NOMO-1 treated with dmso at 0.1 percent for 144 hours (cell line): ENCODE results near the gene BICD1.

ENCODE experiments used
- DNase-seq: peaks from one replicate; lab custom pipeline; 2025; ENCODE audit not compliant: unreplicated experiment; lab: John Stamatoyannopoulos, UW

The BICD1 gene

DNA sequence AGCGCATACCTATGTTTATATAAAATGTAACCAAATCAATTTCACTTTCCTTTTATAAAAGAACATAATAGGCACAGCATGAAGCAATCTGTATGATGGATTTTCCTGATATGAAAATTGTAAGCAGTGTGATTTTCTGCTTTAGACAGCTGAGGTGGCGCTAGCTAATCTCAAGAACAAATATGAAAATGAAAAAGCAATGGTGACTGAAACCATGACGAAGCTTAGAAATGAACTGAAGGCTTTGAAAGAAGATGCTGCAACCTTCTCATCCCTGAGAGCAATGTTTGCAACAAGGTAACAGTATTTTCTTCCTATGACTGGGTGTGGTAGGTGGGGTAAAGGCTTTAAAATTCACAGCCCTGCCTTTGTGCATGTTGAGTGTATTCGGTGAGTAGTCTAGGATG is 227.7 kb downstream of the BICD1 start:
- no peak for DNase-seq

DNA sequence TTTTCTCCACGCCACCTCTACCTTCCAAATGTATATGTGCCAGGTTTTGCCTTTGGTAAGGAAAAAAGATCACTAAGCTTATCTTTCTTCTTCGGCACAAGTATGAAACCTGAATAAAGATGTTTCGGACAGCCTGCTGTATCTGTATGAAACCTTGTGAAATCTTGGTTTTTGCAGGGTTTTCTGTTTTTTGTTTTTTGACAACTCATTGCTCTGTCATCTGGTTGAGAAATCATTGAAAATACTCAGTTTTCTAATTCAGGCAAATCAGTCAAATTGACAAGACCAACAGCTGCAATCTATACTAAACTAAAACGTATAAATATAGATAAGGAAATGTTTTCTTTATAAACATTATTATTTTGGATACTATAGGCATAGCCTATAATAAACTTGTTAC is 229.6 kb downstream of the BICD1 start:
- no peak for DNase-seq

DNA sequence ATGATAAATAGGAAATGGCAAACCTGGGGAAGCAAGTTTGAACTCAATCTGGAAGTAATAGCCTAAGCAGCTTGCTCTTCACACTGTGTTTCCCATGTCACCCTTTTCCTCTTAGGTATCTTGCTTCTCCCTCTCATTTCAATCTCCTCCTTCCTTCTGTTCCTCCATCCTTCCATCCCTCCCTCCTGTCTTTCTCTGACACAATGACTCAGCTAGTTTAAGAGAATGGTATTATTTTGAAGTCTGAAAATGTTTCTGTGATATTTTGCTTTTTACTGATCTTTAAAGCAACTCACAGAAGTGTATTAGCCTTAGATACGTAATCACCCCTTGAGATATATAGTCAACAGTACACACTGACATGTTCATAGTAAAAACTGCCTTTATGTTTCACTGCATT is 236.8 kb downstream of the BICD1 start:
- DNase-seq = no peak

DNA sequence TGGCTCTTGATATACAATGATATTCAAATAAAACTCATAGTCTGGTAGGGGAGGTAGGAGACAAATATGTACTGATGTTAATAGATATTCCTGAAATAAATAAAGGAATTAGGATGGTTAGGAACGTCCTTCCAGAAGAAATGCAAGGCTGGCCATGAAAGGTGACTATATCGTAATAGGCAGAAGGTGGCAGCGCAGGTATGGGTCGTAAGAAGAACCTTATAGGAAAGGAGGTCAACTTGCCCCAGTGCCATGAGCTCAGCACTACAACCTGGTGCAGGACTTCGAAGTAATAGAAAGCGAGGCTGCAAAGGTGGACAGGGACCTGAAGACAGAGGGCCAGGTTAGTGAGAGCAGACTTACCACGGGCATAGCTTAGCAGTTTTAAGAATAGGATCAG is 237.4 kb downstream of the BICD1 start:
- no peak for DNase-seq

DNA sequence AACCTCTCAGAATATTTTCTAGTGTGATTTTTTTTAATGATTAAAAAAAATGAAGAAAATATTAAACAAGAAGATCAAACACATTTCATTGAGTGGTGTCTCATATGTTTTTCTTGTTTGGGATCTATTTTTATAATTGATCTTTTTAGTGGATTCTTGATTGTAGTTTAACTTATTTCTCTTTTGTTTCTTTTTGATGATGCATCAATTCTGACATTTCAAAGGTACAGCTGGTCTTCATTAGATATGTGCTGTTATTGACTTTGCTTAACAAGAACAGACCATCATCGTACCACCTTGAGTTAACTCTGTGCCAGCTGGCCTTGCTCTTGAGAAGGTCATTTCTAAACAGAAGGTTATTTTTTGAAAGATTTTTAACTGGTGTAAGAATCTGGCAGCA is 246.9 kb downstream of the BICD1 start:
- no peak for DNase-seq

DNA sequence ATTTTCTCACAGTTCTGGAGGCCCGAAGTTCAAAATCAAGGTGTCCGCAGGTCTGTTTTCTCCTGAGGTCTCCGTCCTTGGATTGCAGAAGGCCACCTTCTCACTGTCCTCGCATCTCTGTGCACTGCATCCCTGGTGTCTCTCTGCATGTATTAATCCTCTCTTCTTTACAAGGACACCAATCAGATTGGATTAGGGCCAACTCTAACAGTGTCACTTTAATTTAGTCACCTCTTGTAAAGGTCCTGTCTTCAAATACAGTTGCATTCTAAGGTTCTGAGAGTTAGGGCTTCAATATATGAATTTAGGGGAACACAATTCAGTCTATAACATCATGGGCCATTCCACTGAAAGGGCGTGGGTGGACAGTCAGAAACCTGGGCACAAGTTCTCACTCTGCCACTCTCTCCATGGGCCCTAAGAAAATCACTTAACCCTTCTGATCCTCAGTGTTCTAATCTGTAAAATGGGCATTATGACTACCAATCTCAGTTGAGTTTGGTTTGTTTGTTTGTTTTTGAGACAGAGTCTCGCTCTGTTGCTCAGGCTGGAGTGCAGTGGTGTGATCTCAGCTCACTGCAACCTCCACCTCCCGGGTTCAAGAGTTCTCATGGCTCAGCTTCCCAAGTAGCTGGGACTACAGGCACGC is 251.1 kb downstream of the BICD1 start:
- DNase-seq = no peak

DNA sequence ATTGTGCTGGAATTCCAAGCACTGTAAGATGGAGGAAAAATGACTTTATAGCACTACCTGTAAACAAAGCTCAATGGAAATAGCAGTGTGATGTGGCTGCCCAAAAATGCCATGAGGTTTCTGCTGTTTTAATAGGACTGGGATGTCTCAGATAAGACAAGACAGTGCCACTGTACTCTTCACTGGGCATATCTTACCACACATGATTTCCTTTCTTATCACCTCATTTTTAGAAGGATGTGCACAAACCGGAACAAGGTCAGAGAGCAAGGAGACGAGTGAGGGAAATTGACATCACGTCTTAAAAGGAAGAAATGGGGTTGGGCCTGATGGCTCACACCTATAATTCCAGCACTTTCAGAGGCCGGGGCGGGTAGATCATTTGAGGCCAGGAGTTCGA is 254.3 kb downstream of the BICD1 start:
- DNase-seq = no peak

DNA sequence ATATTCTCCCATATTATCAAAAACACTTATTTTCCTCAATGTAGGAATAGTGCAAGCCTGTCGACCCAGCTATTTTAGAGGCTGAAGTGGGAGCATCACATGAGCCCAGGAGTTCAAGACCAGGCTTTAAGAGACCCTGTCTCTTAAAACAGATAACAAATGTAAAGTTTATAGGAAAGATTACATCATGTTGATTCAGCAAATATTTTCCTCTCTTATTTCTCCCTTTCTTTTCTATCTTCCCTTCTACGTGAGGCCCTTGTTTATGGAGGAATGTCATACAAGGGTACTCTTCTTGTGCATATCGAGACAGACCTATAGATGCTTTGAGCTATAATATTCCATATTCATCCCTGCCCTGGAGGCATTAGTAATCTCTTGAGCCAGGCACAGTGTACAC is 256.2 kb downstream of the BICD1 start:
- no peak for DNase-seq

DNA sequence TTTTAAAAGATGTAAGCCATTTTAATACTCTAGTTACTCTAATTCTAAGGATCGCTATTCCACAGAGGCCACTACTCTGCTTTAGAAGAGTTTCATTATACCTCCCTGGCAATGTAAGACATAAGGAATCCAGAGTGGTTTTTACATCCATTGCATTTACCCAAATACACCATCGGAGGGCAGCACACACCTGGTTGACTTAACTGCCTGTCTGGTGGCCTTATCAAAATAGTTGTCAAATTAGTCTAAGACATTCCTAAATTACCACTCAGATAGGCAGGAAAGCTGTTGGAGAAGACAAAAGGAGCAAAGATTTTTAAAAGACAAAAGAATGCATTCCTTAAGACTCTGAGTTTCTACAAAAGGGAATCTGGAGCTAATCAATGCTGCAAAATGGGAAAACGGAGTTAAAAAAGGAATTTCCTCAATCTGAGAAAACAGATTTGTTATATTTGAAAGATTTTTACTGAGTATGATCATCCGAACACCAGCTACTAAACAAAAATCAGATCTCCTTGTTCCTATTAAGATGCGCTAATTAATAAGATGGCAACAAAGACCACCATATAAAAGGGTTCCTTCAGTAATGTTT is 258.9 kb downstream of the BICD1 start:
- peak; percentile 13 for DNase-seq

DNA sequence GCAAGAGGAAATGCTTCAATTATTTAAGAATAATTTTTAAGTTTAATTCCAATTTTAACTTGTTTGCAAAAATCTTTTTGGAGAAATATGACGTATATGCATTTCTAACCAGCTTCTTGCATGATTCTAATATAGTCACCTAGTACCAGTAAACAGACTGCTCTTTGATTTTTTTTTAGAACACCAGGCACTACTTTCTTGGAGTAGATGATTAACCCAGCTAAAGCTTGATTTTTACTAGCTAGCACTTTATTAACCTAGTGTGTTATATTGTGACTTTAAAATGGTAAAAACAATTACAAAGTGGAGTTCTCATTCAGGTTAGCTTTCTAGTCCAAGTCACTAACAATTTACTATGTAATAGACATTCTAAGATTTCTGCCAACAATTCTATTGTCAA is 260.1 kb downstream of the BICD1 start:
- no peak for DNase-seq

DNA sequence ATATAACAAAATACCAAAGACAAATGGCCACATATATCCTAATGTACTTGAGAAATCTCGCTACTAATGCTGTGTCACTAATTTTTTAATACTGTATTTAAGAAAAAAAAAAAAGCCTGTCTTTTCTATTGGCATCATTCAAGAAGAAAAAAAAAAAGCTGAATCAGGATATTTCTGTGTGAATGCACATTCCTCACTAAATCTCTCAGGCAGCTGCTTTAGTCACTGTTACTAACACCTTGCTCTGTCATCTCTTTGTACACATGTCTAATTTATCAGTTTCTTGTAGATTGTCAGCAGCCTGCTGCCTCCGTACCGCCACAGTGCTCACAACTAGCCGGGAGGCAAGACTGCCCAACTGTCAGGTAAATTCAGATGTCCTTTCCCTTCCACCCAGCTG is 260.7 kb downstream of the BICD1 start:
- DNase-seq = no peak

DNA sequence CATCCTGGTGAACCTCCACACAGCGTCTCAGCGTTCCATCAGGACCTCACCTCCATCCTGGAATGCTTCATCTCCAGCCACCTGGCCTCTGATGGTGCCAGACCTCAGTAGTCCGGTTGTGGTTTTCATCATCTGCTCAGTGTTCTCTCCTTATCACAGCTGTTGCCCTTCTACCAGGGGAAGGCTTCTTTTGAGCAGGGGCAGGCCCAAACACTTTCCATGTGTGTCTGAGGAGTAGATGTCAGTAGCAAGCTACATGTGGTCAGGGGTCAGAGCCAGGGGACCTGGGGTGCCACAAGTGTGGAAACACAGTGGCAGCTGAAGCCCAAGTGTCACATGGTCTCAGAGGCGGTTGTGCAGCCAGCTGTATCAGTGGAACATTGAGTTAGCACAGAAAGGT is 262.6 kb downstream of the BICD1 start:
- no peak for DNase-seq

DNA sequence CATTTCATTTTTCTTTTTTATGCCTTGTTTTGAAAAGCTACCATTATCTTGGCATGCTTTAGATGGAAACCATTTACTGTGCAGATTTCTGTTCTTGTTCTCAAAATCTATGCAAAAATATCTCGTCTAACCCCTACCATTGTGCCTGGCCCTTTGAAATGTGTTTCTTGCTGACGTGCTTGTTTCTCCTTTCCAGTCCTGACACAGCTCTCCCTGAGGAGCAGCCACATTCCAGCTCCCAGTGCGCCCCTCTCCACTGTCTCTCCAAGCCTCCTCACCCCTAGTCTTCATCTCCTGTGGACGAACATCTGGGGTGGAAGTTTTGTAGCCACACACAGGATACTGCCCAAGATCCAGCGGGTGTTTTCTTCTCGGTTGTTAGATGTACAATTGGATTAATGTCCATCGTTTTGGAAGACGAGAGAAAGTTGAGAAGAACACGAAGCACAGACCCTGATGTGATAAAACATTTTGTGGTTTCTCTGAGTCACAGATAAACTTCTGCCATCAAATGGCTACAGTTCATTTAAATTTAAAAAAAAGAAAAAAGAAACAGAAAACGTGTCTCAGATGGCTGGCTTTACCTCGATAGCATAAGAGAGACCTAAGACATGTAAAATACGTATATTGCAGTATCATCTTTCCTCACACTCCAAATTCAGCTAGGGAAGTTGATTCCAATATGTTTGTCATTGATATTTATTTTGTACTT is 270.9 kb downstream of the BICD1 start:
- DNase-seq = no peak

DNA sequence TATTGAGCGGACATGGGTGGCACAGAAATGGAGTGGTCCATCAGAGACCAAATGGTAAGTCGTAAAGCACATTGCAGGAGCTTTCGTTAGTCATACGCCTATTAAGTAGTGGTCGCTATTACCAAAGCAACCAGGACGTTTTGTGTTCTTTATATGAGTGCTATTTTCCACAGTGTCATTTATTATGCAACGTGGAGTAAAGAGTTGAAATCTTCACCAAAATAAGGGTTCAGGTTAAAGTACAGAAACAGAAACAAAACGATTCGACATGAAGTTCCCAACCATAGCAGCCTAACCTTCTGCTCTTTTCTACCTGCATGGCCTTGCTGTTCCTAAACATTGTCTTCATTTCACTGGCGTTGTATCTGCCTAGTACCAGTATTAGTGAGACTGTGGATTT is 272.6 kb downstream of the BICD1 start:
- no peak for DNase-seq

DNA sequence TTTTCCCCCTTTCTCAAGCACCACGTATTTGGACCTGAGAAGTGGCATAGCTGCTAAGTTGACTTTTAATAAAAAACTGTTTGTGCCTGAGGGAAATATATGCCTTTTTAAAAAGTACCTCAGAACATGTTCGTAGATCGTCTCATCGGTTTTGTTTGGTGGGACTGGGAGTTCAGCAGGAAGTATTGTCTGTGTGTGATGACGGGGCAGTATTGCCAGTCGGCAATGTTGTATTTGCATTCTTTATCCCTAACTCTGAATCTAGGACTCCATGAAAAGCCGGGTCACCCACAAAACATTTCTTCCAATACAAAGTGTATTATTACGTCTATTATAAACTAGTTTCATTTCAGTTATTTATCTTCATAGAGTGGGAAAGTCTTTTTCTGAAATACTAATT is 273.0 kb downstream of the BICD1 start:
- peak; percentile 39 for DNase-seq

DNA sequence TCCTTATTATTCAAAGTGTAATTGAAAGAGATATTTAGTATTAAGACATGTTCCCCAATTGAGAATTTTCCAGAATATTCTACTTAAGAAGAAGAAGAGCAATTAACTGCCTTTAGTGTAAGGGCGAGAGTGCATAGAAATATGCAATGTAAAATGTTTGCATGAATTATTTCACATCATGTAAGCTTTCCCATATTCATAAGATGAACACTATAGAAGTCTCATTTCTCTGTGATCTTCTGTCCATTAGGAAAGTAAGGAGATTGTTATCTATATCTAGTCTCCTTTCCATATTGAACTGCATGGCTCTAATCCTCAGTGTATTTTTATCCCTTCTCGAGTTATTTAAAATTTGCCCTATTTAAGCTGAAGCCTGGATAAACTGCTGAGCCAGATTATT is 275.6 kb downstream of the BICD1 start:
- no peak for DNase-seq

DNA sequence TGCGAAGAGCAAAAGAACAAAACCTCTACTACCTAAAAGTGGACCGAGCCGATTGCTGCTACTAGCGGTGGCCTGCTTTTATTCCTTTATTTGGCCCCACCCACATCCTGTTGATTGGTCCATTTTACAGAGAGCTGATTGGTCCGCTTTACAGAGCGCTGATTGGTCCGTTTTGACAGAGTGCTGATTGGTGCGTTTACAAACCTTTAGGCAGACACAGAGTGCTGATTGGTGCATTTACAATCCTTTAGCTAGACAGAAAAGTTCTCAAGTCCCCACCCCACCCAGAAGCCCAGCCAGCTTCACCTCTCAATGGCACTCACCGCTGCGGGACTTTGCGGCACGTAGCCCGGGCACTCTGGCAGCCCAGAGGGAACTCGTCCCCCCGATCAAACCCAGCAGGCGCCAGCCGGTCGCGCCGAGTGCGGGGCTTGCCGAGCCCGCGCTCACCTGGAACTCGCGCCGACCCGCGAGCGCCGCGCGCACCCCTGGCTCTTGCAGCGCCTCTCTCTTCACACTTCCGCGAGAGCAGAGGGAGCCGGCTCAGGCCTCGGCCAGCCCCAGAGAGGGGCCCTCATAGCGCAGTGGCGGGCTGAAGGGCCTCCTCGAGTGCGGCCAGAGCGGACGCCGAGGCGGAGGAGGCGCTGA is 284.0 kb downstream of the BICD1 start:
- no peak for DNase-seq

DNA sequence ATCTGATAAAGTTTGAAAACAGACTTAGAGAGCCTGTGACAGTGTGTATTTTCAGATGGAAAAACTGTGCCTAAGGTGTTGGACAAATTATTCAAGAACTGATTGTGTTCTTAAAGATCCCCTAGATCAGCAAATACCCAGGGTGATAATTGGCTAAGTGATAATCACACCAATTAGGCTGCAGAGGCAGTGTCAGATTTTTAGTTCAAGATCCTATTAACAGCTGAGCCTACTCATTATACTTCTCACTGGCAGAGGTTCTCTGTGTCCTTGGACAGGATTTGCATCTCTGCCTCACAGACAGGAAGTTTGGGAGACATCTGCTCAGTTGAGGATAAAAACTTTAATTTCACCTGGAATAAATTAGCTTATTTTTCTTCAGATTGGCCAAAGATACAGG is 288.4 kb downstream of the BICD1 start:
- no peak for DNase-seq

DNA sequence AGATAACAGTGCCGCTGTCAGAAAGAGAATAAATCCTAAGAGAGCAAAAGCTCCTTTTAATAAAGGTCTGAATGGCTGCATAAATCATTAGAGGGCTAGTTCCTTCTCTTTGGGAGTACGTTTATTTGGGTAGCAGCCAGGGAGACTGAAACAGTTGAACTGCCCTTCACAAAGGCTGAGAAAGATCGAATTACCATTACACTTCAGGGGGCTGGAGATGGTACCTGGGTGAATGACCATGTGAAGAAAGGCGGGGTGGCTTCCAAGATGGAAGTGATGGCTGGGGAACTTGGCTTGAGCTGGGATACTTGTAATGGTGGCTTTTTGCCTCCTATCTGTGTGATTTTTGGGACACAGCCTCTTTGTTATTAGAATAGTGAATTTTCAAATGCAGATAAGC is 291.0 kb downstream of the BICD1 start:
- no peak for DNase-seq

DNA sequence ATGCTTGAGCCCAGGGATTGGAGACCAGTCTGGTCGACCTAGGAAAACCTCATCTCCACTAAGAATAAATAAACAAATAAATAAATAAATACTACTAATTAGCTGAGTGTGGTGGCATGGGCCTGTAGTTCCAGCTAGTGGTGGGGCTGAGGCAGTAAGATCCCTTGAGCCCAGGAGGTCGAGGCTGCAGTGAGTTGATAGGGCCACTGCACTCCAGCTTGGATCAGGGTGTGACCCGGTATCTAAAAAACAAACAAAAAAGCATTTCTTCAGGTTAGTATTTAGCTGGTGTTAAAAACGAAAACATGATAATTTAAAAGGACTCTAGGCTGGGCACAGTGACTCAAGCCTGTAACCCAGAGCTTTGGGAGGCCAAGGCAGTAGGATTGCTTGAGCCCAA is 291.5 kb downstream of the BICD1 start:
- DNase-seq = no peak

DNA sequence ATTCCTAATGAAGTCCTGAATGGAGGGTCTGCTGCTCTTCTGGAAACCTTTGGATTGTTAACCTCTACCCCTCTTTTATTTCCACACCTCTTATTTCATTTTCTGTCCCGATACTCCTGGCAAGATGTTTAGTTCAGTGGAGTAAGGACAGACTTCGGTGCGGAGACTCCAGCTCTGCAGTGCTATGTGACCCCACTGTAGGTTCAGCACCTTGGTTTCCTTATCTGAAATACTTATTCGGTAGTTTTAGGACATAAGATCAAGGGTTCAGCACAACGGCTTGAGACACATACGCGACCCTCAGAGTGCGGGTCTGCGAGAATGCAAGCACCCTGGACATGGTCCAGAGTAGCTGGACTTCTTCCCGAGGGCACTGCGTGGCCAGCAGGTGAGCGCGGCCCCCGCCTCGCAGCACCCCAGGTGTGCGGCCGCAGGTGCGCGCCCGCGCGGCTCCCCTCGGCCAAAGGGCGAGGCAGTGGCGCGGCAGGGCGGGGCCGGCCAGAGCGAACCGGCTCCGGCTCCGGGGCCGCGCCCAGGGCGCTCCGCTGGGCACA is 292.2 kb downstream of the BICD1 start:
- no peak for DNase-seq
